ENCODE results near the gene CX3CL1.
"Not testable (repeated sequence)": the region's sequence is repeated elsewhere in the genome, so short reads cannot be mapped to it uniquely, and the experiment has no call there.

Gene CX3CL1

DNA sequence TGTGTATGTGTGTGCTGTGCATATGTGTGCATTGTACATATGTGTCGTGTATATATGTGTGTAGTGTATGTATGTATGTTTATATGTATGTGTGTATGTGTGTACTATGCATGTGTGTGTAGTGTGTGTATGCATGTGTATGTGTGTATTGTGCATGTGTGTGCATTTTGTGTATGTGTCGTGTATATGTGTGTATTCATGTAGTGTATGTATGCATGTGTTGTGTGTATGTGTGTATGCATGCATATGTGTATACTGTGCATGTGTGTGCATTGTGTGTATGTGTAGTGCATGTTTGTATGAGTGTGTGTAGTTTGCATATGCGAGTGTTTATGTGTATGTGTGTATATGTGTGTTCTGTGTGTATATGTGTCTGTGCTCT is 16.8 kb downstream of the CX3CL1 start:
- no peaks in the 10 kb centered on the region for H3K36me3 ChIP-seq (ENCODE audit: control insufficient read depth in 2 of 2, insufficient read depth in 2 of 2, low read length in 2 of 2)
- peaks cover 9 to 13% of the 10 kb centered on the region in 2 donors for H3K4me1 ChIP-seq (ENCODE audit: control insufficient read depth in 2 of 2, insufficient read depth in 2 of 2, low read length in 2 of 2)
- no peak overlapping the region for H3K27ac ChIP-seq (ENCODE audit: low read depth in 2 of 2, low read length in 2 of 2)
- H3K27me3 ChIP-seq (ENCODE audit: control insufficient read depth in 2 of 2, insufficient read depth in 2 of 2, low read length in 2 of 2), result no peaks in the 10 kb centered on the region
- no peaks in the 10 kb centered on the region for H3K9me3 ChIP-seq (ENCODE audit: control insufficient read depth in 2 of 2, low read length in 2 of 2)
- no peak overlapping the region for H3K9ac ChIP-seq (ENCODE audit: low read depth in 1 of 2, low read length in 2 of 2)
- no peak overlapping the region for H3K4me3 ChIP-seq (ENCODE audit: low read length in 2 of 2)

- H3K27ac ChIP-seq (ENCODE audit: low read depth in 2 of 2, low read length in 2 of 2), result no peak overlapping the region
- H3K9ac ChIP-seq (ENCODE audit: low read depth in 1 of 2, low read length in 2 of 2), result no peak overlapping the region
- H3K27me3 ChIP-seq (ENCODE audit: control insufficient read depth in 2 of 2, insufficient read depth in 2 of 2, low read length in 2 of 2), result no peaks in the 10 kb centered on the region
- no peak overlapping the region for H3K4me3 ChIP-seq (ENCODE audit: low read length in 2 of 2)
- peaks cover 2 to 5% of the 10 kb centered on the region in 2 donors for H3K4me1 ChIP-seq (ENCODE audit: control insufficient read depth in 2 of 2, insufficient read depth in 2 of 2, low read length in 2 of 2)
- no peaks in the 10 kb centered on the region for H3K9me3 ChIP-seq (ENCODE audit: control insufficient read depth in 2 of 2, low read length in 2 of 2)
- H3K36me3 ChIP-seq (ENCODE audit: control insufficient read depth in 2 of 2, insufficient read depth in 2 of 2, low read length in 2 of 2), result no peaks in the 10 kb centered on the region
These were observed 18.5 kb downstream of the CX3CL1 start for GRCh38 chr16:57390636-57391295.

DNA sequence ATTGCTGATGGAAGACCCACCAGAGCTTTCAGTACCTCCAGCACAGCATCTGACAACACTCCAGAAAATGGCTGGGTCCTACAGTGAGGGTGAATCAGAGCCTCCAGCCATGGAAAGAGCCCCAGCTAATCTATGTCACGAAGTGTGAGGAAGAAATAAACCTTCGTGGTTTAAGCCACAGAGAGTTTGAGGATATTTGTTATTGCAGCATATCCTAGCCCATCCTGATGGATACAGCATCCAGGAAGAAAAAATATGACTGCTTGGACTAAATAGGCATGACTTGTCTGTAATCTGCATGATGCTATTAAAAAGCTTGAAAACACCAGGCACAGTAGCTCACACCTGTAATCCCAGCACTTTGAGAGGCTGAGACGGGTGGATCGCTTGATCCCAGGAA is 19.0 kb downstream of the CX3CL1 start:
- no peak overlapping the region for H3K9ac ChIP-seq (ENCODE audit: low read depth in 1 of 2, low read length in 2 of 2)
- H3K27ac ChIP-seq (ENCODE audit: low read depth in 2 of 2, low read length in 2 of 2), result no peak overlapping the region
- peaks cover 2 to 5% of the 10 kb centered on the region in 2 donors for H3K4me1 ChIP-seq (ENCODE audit: control insufficient read depth in 2 of 2, insufficient read depth in 2 of 2, low read length in 2 of 2)
- no peak overlapping the region for H3K4me3 ChIP-seq (ENCODE audit: low read length in 2 of 2)
- H3K9me3 ChIP-seq (ENCODE audit: control insufficient read depth in 2 of 2, low read length in 2 of 2), result no peaks in the 10 kb centered on the region
- no peaks in the 10 kb centered on the region for H3K36me3 ChIP-seq (ENCODE audit: control insufficient read depth in 2 of 2, insufficient read depth in 2 of 2, low read length in 2 of 2)
- no peaks in the 10 kb centered on the region for H3K27me3 ChIP-seq (ENCODE audit: control insufficient read depth in 2 of 2, insufficient read depth in 2 of 2, low read length in 2 of 2)

- H3K36me3 ChIP-seq (ENCODE audit: control insufficient read depth in 2 of 2, insufficient read depth in 2 of 2, low read length in 2 of 2), result no peaks in the 10 kb centered on the region
- H3K4me1 ChIP-seq (ENCODE audit: control insufficient read depth in 2 of 2, insufficient read depth in 2 of 2, low read length in 2 of 2), result peaks cover 0 to 5% of the 10 kb centered on the region in 2 donors
- H3K4me3 ChIP-seq (ENCODE audit: low read length in 2 of 2), result no peak overlapping the region
- no peak overlapping the region for H3K27ac ChIP-seq (ENCODE audit: low read depth in 2 of 2, low read length in 2 of 2)
- no peak overlapping the region for H3K9ac ChIP-seq (ENCODE audit: low read depth in 1 of 2, low read length in 2 of 2)
- no peaks in the 10 kb centered on the region for H3K27me3 ChIP-seq (ENCODE audit: control insufficient read depth in 2 of 2, insufficient read depth in 2 of 2, low read length in 2 of 2)
- H3K9me3 ChIP-seq (ENCODE audit: control insufficient read depth in 2 of 2, low read length in 2 of 2), result no peaks in the 10 kb centered on the region
These were observed 19.4 kb downstream of the CX3CL1 start for GRCh38 chr16:57391708-57392107.

- Histone ChIP-seq H3K4me3 (ENCODE audit: low read length in 2 of 2) (no peak overlapping the region), H3K27ac (ENCODE audit: low read depth in 2 of 2, low read length in 2 of 2) (no peak overlapping the region), H3K9me3 (ENCODE audit: control insufficient read depth in 2 of 2, low read length in 2 of 2) (no peaks in the 10 kb centered on the region), H3K9ac (ENCODE audit: low read depth in 1 of 2, low read length in 2 of 2) (no peak overlapping the region), H3K36me3 (ENCODE audit: control insufficient read depth in 2 of 2, insufficient read depth in 2 of 2, low read length in 2 of 2) (no peaks in the 10 kb centered on the region), H3K27me3 (ENCODE audit: control insufficient read depth in 2 of 2, insufficient read depth in 2 of 2, low read length in 2 of 2) (no peaks in the 10 kb centered on the region), H3K4me1 (ENCODE audit: control insufficient read depth in 2 of 2, insufficient read depth in 2 of 2, low read length in 2 of 2) (peaks cover 0 to 5% of the 10 kb centered on the region in 2 donors)
These were observed 20.4 kb downstream of the CX3CL1 start for GRCh38 chr16:57392694-57393093.

DNA sequence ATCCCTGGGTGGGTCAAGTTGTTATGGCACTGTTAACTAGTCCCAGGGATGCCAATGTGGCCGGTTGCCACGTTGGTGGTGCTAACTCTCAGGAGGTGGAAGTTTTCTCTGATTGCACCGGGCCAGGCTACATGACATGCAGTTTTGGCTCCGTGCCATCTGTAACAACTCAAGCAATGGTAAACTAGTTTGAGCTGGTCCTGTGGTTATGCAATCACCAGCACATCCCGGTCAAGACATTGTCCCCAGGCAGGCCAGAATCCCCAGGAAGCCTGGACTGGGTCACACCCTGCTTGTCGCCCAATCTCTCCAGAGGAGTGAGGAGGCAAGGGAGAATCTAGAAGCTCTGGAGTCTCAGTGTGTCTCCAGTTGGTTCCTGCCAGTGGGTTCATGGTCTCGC is 22.2 kb downstream of the CX3CL1 start:
- H3K4me1 ChIP-seq (ENCODE audit: control insufficient read depth in 2 of 2, insufficient read depth in 2 of 2, low read length in 2 of 2), result no peaks in the 10 kb centered on the region
- H3K27me3 ChIP-seq (ENCODE audit: control insufficient read depth in 2 of 2, insufficient read depth in 2 of 2, low read length in 2 of 2), result no peaks in the 10 kb centered on the region
- no peak overlapping the region for H3K9ac ChIP-seq (ENCODE audit: low read depth in 1 of 2, low read length in 2 of 2)
- no peak overlapping the region for H3K27ac ChIP-seq (ENCODE audit: low read depth in 2 of 2, low read length in 2 of 2)
- no peak overlapping the region for H3K4me3 ChIP-seq (ENCODE audit: low read length in 2 of 2)
- no peaks in the 10 kb centered on the region for H3K36me3 ChIP-seq (ENCODE audit: control insufficient read depth in 2 of 2, insufficient read depth in 2 of 2, low read length in 2 of 2)
- no peaks in the 10 kb centered on the region for H3K9me3 ChIP-seq (ENCODE audit: control insufficient read depth in 2 of 2, low read length in 2 of 2)

GRCh38 chr16:57395026-57395425 is 22.7 kb downstream of the CX3CL1 start:
- no peaks in the 10 kb centered on the region for H3K4me1 ChIP-seq (ENCODE audit: control insufficient read depth in 2 of 2, insufficient read depth in 2 of 2, low read length in 2 of 2)
- H3K36me3 ChIP-seq (ENCODE audit: control insufficient read depth in 2 of 2, insufficient read depth in 2 of 2, low read length in 2 of 2), result no peaks in the 10 kb centered on the region
- H3K27me3 ChIP-seq (ENCODE audit: control insufficient read depth in 2 of 2, insufficient read depth in 2 of 2, low read length in 2 of 2), result no peaks in the 10 kb centered on the region
- H3K27ac ChIP-seq (ENCODE audit: low read depth in 2 of 2, low read length in 2 of 2), result no peak overlapping the region
- no peaks in the 10 kb centered on the region for H3K9me3 ChIP-seq (ENCODE audit: control insufficient read depth in 2 of 2, low read length in 2 of 2)
- no peak overlapping the region for H3K9ac ChIP-seq (ENCODE audit: low read depth in 1 of 2, low read length in 2 of 2)
- H3K4me3 ChIP-seq (ENCODE audit: low read length in 2 of 2), result no peak overlapping the region

GRCh38 chr16:57396786-57397185 is 24.5 kb downstream of the CX3CL1 start:
- H3K9me3 ChIP-seq (ENCODE audit: control insufficient read depth in 2 of 2, low read length in 2 of 2), result no peaks in the 10 kb centered on the region
- no peak overlapping the region for H3K4me3 ChIP-seq (ENCODE audit: low read length in 2 of 2)

GRCh38 chr16:57397493-57397892 is 25.2 kb downstream of the CX3CL1 start:
- not testable (repeated sequence) for H3K27ac ChIP-seq (ENCODE audit: low read depth in 2 of 2, low read length in 2 of 2); H3K4me1 ChIP-seq (ENCODE audit: control insufficient read depth in 2 of 2, insufficient read depth in 2 of 2, low read length in 2 of 2); H3K4me3 ChIP-seq (ENCODE audit: low read length in 2 of 2); H3K9ac ChIP-seq (ENCODE audit: low read depth in 1 of 2, low read length in 2 of 2); H3K36me3 ChIP-seq (ENCODE audit: control insufficient read depth in 2 of 2, insufficient read depth in 2 of 2, low read length in 2 of 2); H3K9me3 ChIP-seq (ENCODE audit: control insufficient read depth in 2 of 2, low read length in 2 of 2); H3K27me3 ChIP-seq (ENCODE audit: control insufficient read depth in 2 of 2, insufficient read depth in 2 of 2, low read length in 2 of 2)

More at GRCh38 chr16:57396786-57397185, 24.5 kb downstream of the CX3CL1 start:
- H3K9ac ChIP-seq (ENCODE audit: low read depth in 1 of 2, low read length in 2 of 2), result no peak overlapping the region
- H3K27me3 ChIP-seq (ENCODE audit: control insufficient read depth in 2 of 2, insufficient read depth in 2 of 2, low read length in 2 of 2), result no peaks in the 10 kb centered on the region
- no peaks in the 10 kb centered on the region for H3K4me1 ChIP-seq (ENCODE audit: control insufficient read depth in 2 of 2, insufficient read depth in 2 of 2, low read length in 2 of 2)
- no peaks in the 10 kb centered on the region for H3K36me3 ChIP-seq (ENCODE audit: control insufficient read depth in 2 of 2, insufficient read depth in 2 of 2, low read length in 2 of 2)
- no peak overlapping the region for H3K27ac ChIP-seq (ENCODE audit: low read depth in 2 of 2, low read length in 2 of 2)

GRCh38 chr16:57401943-57402640 is 29.8 kb downstream of the CX3CL1 start:
- H3K9ac ChIP-seq (ENCODE audit: low read depth in 1 of 2, low read length in 2 of 2), result no peak overlapping the region
- no peaks in the 10 kb centered on the region for H3K27me3 ChIP-seq (ENCODE audit: control insufficient read depth in 2 of 2, insufficient read depth in 2 of 2, low read length in 2 of 2)
- no peaks in the 10 kb centered on the region for H3K4me1 ChIP-seq (ENCODE audit: control insufficient read depth in 2 of 2, insufficient read depth in 2 of 2, low read length in 2 of 2)
- H3K36me3 ChIP-seq (ENCODE audit: control insufficient read depth in 2 of 2, insufficient read depth in 2 of 2, low read length in 2 of 2), result no peaks in the 10 kb centered on the region
- no peak overlapping the region for H3K4me3 ChIP-seq (ENCODE audit: low read length in 2 of 2)
- no peak overlapping the region for H3K27ac ChIP-seq (ENCODE audit: low read depth in 2 of 2, low read length in 2 of 2)
- no peaks in the 10 kb centered on the region for H3K9me3 ChIP-seq (ENCODE audit: control insufficient read depth in 2 of 2, low read length in 2 of 2)

Data from mucosa of rectum (tissue), 2 donors.